ENCODE results near the gene DEFB128. TPM values are rescaled to one million over a fixed set of nuclear protein-coding genes. Genes with fewer than 3 reads are reported as not detected.
A peak's percentile ranks its signal among the peaks of the same experiment; 100 is the strongest.
"Not testable (repeated sequence)": the region's sequence is repeated elsewhere in the genome, so short reads cannot be mapped to it uniquely, and the experiment has no call there.

The DEFB128 gene
- total and polyA plus RNA-seq, 2 experiments from 2014 or later, result not detected

GRCh38 chr20:208942-209566 lies 19.5 kb upstream of the DEFB128 start:
- Histone ChIP-seq H4K20me1 (replicated peaks; ENCODE audit: insufficient read depth) (no peaks in the 10 kb centered on the region; the same call in 1 of the 2 replicates), H3K27ac (ENCODE audit: low read depth) (no peak overlapping the region), H3K27me3 (ENCODE audit: insufficient read depth) (peaks cover 65% of the 10 kb centered on the region), H3K36me3 (ENCODE audit: insufficient read depth) (no peaks in the 10 kb centered on the region), H3K4me2 (no peak overlapping the region), H3K4me1 (ENCODE audit: insufficient read depth) (no peaks in the 10 kb centered on the region), H3K79me2 (replicated peaks; ENCODE audit: insufficient read depth) (no peaks in the 10 kb centered on the region), H3K9me2 (ENCODE audit: insufficient read depth) (no peaks in the 10 kb centered on the region), H2AFZ (no peak overlapping the region), H3F3A (replicated peaks; ENCODE audit: low read depth) (no peaks in the 10 kb centered on the region), H3K4me3 (no peak overlapping the region)
- no peaks in the 10 kb centered on the region for H3K9me3 Mint-ChIP-seq
- no peak for TF ChIP-seq ZNF462 (CRISPR knock-in tag; IDR thresholded peaks at IDR 0.05)
- peak; percentile 68 to 72 for TF ChIP-seq CTCF (conservative IDR thresholded peaks at IDR 0.05; ENCODE audit: low read depth in 2 of 2)
- TF ChIP-seq STAT1 (IDR thresholded peaks at IDR 0.05; ENCODE audit: unreplicated experiment), result no peak
- H3K36me3 Mint-ChIP-seq (ENCODE audit: low read depth), result no peaks in the 10 kb centered on the region
- H3K4me1 Mint-ChIP-seq, result no peaks in the 10 kb centered on the region
- H3K4me3 Mint-ChIP-seq, result no peak overlapping the region
- H3K27ac Mint-ChIP-seq, result no peak overlapping the region
- DNase-seq (ENCODE audit: low spot score), result peak; percentile 60
- ATAC-seq, result peak; percentile 87
- H3K27me3 Mint-ChIP-seq (ENCODE audit: insufficient read depth, low read depth, poor library complexity), result no peaks in the 10 kb centered on the region

DNA sequence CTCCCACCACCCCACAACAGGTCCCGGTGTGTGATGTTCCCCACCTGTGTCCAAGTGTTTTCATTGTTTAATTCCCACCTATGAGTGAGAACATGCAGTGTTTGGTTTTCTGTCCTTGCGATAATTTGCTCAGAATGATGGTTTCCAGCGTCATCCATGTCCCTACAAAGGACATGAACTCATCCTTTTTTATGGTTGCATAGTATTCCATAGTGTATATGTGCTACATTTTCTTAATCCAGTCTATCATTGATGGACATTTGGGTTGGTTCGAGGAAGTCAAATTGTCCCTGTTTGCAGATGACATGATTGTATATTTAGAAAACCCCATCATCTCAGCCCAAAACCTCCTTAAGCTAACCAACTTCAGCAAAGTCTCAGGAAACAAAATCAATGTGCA lies 14.1 kb upstream of the DEFB128 start:
- not testable (repeated sequence) for H3K9me2 ChIP-seq (ENCODE audit: insufficient read depth); H3K4me2 ChIP-seq; H3K27ac ChIP-seq (ENCODE audit: low read depth); H3K36me3 Mint-ChIP-seq (ENCODE audit: low read depth); H3K4me3 ChIP-seq; H3K79me2 ChIP-seq (replicated peaks; ENCODE audit: insufficient read depth); H3K4me3 Mint-ChIP-seq; H3F3A ChIP-seq (replicated peaks; ENCODE audit: low read depth); H3K27ac Mint-ChIP-seq; H3K4me1 Mint-ChIP-seq; H3K4me1 ChIP-seq (ENCODE audit: insufficient read depth); DNase-seq (ENCODE audit: low spot score); H4K20me1 ChIP-seq (replicated peaks; ENCODE audit: insufficient read depth); ATAC-seq; H3K36me3 ChIP-seq (ENCODE audit: insufficient read depth); H2AFZ ChIP-seq; H3K27me3 Mint-ChIP-seq (ENCODE audit: insufficient read depth, low read depth, poor library complexity); H3K9me3 Mint-ChIP-seq
- H3K27me3 ChIP-seq (ENCODE audit: insufficient read depth), result peaks cover 39% of the 10 kb centered on the region

Data from GM23338 (cell line).